GM21360 (cell line): Measurements from ENCODE around the gene SGMS1.

Source experiments
- ATAC-seq: cut with Tn5 transposase; IDR thresholded peaks from one replicate; pipeline ENCODE4 v1.9.1; 2021; ENCODE audit warnings: mild to moderate bottlenecking, moderate library complexity; ENCODE audit not compliant: unreplicated experiment

The SGMS1 gene

DNA sequence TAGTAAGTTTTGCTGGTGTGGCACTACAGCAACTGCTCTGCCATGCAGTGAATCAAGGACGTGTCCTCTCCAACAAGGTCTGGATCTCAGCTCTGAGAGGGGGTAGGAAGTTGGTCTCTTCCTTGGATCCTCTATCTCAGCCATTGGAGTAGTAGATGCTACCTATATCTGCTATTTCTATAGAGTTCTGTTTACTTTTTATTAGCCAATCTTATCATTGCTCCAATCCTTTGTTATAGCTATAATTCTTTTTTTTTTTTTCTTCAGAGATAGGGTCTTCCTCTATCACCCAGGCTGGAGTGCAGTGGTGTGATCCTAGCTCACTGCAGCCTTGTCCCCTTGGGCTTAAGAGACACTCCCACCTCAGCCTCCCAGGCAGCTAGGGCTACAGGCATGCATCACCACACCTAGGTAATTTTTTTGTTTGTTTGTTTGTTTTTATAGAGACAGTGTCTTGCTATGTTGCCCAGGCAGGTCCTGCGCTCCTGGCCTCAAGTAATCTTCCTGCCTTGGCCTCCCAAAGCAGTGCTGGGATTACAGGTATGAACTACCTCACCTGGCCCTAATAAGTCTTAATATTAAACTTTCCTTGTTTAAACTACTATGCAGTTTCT, 217.2 kb downstream of the SGMS1 start:
- no peak for ATAC-seq

DNA sequence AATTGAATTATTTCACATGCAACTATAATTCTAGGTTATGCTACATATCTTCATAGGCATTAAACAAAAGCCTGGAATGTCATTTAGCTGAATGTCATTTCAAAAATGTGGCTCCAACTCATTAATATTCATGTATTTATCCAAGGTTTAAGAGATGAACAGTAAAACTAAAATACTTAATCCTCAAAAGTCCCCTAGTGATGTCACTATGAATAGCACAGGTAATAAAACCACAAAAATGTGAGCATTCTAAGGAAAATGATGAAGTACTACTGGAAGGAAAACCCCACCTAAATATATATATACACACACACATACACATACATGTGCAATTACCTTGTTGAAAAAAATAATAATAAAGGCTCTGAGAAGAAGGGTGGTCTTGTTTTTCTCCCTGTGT, 218.0 kb downstream of the SGMS1 start:
- ATAC-seq = no peak

DNA sequence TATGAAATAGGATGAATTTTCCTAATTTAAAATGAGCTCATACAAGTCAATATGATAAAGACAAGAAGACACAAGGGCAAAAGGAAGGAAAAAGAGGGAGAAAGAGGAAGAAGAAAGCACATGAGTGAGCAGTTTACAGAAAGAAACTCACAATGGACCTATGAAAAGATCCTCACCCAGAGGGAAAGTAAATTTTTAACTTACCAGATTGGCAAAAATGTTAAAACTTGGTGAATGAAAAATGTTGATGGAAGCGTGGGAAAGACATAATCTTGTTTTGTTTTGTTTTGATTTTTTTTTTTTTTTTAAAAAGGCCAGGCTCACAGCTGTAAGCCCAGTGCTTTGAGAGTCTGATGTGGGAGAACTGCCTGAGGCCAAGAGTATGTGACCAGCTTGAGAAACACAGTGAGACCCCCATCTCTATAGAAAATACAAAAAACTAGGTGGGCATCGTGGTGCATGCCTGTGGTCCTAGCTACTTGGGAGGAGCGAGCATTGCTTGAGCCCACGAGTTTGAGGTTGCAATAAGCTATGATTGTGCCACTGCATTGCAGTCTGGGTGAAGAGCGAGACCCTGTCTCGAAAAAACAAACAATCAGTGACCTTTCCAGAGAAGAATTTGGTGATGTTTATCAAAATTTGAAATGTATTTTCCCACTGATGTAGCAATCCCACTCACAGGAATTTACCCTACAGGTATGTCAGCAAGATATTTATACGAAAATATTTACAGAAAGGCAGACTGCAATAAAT, 219.6 kb downstream of the SGMS1 start:
- no peak for ATAC-seq

DNA sequence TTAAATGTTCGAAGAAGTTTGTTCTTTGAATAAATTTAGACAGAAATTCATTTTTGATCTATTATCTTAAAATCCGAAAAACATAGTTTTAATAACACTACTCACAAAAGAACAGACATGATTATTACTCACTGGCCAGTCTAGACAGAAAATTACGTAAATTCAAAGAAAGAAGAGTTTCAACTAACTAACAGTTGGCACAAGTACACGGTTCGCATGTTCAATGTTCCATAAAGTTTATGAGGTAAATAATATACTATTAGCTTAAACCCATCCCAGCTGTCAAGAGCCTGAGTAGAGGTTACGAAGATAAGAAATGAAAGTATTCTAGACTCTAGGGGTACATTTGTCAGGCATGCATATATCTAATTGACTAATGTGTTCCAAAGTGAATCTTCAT, 220.7 kb downstream of the SGMS1 start:
- ATAC-seq = no peak

DNA sequence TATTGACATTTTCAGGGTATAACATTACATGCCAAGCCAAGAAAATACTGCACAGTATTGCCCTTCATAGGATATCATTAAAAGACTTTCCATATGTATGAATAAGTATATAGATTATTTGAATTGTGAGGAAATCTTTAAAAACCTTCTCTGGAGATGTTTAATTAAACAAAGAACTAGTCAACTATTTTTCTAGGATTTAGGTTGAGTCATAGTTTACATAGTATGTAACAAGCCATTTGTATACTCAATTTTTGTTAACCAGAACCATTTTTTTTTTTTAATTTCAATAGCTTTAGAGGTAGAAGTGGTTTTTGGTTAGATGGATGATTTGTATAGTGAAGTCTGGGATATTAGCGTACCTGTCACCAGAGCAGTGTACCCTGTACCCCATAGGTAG, 221.3 kb downstream of the SGMS1 start:
- ATAC-seq = no peak

DNA sequence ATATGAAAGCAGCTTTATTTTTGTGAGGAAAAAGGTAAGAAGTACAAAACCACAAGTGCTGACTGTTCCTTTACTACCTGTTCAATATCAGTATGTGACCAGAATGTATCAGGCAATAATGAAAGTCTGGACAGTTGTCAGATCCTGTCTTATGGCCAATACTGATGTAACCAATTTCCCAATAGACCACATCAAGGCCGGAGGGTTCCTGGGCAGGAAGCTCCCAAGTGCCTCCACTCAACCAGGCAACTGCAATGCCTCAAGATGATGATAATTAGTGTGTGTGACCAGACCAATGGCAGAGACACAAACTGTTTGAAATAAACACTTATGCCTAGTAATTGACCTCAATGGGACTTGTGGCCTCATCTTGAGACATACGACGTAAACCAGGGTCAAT, 223.1 kb downstream of the SGMS1 start:
- no peak for ATAC-seq

DNA sequence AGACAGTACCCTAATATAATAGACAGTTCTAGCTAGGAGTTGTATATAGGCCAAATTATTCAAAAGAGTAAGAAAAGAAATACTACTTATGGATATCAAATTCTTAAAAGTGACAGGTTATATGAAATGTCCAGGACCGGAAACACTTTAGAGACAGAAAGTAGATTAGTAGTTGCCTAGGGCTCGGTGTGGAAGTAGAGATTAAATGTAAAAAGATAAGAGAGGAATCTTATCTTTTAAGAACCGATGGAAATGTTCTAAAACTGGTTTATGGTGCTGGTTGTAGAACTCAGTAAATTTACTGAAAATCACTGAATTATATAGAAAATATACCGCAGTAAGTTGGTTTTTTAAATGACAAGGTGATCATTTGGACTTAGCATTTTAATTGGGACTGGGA, 224.9 kb downstream of the SGMS1 start:
- no peak for ATAC-seq

DNA sequence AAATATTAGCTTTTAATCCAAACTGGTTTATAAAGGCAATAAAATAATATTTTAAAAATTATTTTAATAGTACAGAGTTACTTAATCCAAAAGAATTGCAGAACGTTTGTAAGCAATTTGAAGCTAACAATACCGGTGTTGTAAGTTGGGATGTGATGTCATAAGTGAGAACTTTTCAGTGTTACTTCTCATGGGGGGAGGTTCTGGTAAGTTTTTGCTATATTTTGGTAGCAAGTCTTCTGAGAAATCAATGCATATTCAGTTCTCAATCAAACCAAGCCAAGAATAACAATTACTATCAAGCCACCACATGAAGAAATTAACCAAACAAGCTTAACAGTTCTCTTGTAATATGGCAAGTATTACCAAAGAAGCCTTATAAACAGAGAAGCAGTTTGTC, 225.4 kb downstream of the SGMS1 start:
- ATAC-seq = no peak

DNA sequence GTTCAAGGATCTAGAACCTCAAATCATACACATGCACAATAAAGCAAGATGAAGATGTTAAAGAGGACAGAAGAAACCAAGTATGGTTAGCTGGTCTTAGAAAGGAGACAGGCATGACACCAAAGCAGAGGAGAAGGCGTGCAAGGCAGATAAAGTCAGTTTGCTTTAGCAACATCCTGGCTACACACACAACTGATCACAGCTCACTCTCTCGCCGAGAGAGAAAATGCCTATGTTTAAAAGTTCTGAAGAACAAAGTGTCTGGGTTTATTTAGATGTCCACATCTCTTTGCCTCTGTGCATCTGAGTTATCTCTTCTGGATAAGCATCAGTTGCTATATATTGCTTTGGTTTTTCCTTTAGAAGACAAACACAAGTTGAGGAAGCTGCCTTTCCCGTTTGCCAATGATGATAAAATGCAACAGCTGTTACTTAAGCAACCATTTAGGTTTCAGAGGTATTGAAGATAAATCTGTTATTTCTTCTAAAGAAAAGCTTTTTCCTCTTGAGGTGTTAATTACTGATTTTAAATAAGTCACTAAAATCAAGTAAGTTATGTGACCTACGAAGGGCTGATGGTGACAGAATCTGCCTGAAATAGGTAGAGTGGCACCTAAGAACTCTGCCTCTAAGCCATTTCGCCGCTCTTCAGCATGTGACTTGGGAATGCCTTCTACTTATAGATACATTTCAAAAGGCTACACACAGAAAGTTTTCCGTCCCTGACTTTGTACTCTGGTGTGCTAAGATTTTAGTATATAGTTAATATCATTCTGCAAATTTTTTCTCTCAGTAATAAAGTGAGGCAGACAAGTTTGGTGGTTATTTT, 226.2 kb downstream of the SGMS1 start:
- ATAC-seq = peak; percentile 31

DNA sequence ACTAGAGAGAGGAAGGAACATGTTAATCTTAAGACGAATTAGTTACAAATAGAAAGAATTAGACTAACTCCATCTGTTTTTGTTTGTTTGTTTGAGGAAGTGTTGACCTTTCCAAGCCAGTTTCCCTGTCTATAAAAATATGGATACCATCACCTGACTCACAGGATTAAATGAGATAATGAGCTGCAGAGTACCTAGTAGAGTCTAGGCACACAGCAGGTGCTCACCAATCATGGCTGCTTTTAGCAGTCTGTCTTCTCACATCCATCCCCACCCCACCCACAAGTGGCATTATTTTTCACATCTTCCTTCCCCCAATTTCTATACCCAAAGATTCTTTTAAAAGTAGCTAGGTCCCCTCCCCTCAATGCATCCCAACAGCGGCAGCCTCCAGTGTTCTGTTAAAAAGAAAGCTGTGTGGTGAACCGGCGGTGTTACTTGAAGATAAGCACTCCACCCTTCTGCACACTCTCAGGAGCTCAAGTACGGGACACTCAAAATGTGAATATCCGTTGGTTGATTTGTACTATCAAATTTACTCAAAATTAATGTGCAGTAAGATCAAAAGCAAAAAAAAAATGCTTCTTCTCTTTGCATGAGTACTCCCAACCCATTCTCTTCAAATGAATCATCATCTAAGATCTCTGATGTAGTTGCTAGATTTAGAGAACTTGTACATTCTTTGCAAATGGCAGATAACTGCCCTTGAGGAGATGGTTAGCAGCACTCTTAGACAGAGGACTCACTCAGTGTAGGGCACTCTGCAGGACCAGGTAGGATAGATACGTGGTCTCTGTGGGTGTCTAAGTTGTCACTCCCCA, 227.1 kb downstream of the SGMS1 start:
- ATAC-seq = peak; percentile 89

DNA sequence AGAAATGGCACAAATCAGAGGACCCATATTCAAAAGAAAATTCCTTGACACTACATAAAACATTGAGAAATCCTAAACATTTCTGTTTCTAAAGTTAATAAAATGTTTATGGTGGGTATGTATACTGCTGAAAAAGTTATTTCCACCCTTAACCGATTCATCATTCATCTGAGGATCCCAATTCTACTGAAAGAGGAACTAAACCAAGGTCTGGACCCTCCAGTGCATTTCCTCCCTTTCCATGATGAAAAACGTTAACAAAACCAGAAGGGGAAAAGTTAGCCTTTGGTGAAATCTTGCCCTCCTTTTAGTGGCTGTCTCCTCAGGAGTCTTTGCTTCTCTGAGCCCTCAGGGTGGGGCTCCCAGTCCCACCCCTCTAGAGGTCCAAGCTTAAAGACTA, 227.9 kb downstream of the SGMS1 start:
- ATAC-seq = no peak

DNA sequence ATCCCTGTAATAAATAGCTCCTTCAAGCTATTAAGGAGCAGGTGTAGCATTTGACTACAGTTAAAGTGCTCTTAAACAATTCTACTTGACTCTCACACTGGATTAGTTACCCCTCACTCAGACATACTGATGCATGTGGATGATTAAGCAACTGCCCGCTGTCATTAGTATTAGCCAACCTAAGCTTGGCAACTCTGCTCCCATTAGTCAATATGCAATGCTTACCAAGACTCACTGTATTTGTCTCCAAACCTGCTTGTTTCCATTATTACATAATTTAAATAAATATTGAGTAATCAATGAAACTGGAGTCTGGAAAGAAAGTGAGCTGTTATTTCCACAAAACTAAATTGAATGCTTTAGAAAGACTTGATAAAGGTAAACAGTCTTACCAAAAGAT, 228.5 kb downstream of the SGMS1 start:
- ATAC-seq = no peak

DNA sequence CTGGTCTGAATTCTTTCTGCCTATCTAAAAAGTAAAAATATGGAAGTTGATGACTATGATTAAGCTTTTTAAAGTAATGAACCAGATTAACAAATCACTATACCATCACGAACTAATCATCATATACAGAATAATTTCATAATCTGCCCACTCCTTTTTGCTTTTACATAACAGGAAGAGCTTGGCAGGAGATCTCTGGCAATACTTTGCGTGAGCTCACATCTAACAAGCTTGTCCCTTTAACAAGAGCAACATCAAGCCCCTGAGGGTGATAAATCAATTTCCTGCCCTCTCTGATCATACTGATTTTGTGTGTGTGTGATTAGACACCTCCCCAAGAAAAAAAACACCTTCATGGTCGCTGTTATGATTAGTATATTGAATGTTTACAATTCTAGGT, 228.9 kb downstream of the SGMS1 start:
- no peak for ATAC-seq

DNA sequence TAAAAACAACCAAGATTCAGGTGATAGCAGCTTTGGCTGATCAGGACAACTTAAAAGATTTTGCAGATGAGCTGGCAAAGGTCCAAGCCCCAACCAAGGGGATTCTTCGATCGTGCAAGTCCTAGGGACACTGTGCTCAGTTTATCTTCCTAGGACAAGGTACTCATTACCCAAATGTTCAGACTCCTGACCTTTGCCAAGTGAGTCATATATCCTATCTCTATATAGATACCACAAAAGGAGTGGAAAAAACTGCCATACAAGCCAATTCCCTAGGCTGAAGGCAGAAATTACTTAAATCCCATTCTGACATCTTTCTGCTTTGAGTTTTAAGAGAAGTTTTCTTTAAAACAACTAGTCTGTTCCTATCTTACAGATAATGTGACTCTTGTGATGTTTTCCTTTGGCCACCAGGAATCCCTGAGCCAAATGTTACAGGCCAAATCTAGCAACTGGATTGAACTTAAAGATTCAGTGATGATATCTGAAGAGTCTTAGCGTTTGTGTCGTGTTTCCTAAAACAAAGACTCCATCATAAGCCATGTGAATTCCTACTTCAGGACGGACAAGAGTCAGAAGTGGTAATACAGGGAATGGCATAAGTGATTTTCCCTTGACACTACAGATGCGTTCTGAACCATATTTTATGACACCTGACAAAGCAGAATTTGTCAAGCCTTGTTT, 229.8 kb downstream of the SGMS1 start:
- no peak for ATAC-seq

DNA sequence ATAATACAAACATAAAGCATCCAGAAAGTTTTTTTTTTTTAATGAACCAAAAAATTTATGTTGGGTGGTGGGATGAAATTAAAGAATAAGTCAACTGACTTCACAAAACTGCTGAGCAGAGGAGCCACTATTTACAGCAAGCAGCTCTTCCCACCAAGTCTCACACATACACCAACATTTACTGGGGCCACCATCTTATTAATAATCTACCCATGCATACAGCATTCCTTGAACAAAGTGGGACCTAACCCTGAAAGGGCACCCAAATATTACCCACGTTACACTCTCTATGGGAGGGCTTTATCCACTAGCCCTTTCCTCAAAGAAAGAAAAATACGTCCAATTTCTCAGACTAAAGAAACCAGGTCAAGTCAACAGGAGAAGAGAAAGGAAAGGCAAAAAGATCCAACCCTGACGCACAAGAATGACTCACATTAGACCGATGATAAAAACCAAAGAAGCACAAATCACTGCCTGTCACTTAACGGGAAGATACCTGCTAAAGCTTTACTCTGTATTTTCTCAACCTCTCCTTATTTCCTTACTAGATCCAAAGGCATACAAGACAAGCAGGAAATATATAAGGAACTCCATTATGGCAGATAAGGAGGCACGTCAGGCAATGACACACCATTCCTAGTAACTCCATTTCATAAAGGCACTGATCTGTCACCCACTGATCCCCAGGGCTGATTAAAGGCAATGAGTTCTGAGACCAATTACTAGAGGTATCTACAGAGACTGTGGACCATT, 230.6 kb downstream of the SGMS1 start:
- ATAC-seq = no peak

DNA sequence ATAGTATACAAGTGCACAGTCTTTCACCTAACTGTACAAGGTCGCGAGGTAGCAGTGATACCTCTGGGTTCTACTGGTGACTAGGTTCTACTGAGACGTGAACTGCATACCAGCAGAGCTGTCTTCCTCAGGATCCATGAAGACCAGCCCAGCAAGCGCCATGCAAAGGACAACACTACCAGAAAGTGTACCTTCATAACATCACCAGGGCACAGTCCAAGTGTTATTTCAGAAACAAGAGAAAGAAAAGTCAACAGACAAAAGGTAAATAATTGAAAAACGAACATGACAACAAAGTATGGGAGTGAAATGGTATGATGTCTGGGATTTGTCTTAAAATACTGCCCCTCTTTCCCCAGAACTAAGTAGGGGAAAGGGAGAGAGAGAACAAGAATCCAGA, 231.3 kb downstream of the SGMS1 start:
- ATAC-seq = no peak

DNA sequence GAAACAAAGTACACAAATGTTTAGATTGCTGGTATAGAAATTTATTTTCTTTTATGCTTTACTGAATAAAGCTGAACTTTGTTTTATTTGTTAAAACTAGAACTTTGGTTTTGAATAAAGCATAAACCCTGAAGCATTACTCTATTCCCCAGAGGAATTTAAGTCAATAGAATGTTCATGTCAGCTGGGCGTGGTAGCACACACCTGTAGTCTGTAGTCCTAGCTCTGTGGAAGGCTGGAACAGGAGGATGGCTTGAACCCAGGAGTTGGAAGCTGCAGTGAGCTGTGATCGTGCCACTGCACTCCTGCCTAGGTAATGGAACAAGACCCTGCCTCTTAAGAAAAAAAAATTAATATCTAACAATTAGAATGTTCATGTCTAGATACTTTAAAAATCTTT, 233.5 kb downstream of the SGMS1 start:
- ATAC-seq = no peak

DNA sequence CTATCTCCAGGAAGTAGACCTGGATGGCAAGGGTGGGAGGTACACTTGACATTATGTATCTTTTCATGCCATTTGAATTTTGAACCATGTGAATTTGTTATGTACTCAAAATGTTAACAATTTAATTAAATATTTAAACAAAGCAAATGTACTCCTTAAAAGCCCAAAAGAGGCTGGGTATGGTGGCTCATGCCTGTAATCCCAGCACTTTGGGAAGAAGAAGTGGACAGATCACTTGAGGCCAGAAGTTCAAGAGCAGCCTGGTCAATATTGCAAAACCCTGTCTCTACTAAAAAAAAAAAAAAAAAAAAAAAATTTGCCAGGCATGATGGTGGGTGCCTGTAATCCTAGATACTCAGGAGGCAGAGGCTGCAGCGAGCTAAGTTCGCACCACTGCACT, 235.6 kb downstream of the SGMS1 start:
- ATAC-seq = no peak

DNA sequence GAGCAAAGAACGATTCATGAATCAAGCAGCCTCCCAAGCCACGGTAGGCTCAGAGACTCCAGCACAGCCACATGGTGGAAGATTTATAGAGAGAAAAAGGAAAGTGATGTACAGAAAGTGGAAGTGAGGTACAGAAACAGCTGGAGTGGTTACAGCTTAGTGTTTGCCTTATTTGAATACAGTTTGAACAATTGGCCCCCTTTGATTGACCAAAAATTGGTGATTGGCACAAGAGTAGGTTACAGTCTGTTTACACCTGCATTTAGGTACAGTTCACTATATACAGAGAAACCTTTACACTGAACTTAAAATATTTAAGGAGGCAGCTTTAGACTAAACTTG, 236.1 kb downstream of the SGMS1 start:
- ATAC-seq = no peak
